ENCODE data around the gene OGT.

Gene OGT

DNA sequence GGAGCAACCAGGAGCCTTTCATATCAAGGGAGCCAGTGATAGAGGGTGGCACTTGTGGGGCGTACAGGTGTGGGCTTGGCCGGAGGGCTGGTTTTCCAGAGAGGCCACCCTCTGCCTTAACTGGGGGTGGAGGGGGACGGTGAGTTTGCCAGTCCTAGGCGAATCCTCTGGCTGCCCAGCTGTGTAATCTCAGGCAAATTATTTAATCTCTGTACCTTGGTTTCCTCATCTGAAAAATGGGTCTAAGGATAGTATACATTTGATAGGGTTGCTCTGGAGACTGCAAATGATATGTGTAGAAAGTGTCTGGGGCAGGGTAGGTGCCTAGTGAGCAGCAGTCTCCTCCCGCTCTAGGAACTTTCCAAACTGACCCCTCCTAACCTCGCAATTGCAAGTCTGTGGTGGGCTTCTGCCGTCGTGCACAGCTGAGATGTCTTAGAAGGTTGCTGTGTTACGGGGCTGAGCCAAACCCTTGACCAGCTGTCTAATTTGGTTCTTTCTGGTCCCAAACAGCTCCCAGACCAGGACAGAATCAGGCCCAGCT, 89.2 kb downstream of the OGT start:
- H3K4me3 ChIP-seq (ENCODE audit: low read depth, low read length), result no peak overlapping the region
- TF ChIP-seq MYC (IDR thresholded peaks at IDR 0.05; ENCODE audit: low read depth, low read length), result no peak
- no peak for DNase-seq (ENCODE audit: low read depth)

- H3K4me3 ChIP-seq (ENCODE audit: low read depth, low read length), result no peak overlapping the region
- peak; percentile 78 for DNase-seq (ENCODE audit: low read depth)
- TF ChIP-seq, protein P1, sequence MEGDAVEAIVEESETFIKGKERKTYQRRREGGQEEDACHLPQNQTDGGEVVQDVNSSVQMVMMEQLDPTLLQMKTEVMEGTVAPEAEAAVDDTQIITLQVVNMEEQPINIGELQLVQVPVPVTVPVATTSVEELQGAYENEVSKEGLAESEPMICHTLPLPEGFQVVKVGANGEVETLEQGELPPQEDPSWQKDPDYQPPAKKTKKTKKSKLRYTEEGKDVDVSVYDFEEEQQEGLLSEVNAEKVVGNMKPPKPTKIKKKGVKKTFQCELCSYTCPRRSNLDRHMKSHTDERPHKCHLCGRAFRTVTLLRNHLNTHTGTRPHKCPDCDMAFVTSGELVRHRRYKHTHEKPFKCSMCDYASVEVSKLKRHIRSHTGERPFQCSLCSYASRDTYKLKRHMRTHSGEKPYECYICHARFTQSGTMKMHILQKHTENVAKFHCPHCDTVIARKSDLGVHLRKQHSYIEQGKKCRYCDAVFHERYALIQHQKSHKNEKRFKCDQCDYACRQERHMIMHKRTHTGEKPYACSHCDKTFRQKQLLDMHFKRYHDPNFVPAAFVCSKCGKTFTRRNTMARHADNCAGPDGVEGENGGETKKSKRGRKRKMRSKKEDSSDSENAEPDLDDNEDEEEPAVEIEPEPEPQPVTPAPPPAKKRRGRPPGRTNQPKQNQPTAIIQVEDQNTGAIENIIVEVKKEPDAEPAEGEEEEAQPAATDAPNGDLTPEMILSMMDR (IDR thresholded peaks at IDR 0.05; ENCODE audit: low read depth, low read length), result peak; percentile 8
- TF ChIP-seq MYC (IDR thresholded peaks at IDR 0.05; ENCODE audit: low read depth, low read length), result no peak
- TF ChIP-seq POLR2A (IDR thresholded peaks at IDR 0.05; ENCODE audit: extremely low read depth, insufficient read length), result no peak
- TF ChIP-seq MAX (IDR thresholded peaks at IDR 0.05; ENCODE audit: low read depth, low read length), result no peak
Observed at GRCh38 chrX:71622576-71623450, 89.9 kb downstream of the OGT start.

GRCh38 chrX:71623714-71624113, 90.8 kb downstream of the OGT start:
- TF ChIP-seq, protein P1 (IDR thresholded peaks at IDR 0.05; ENCODE audit: low read depth, low read length), result no peak
- TF ChIP-seq MAX (IDR thresholded peaks at IDR 0.05; ENCODE audit: low read depth, low read length) (no peak), POLR2A (IDR thresholded peaks at IDR 0.05; ENCODE audit: extremely low read depth, insufficient read length) (no peak), MYC (IDR thresholded peaks at IDR 0.05; ENCODE audit: low read depth, low read length) (no peak)
- peak; percentile 17 for DNase-seq (ENCODE audit: low read depth)
- no peak overlapping the region for H3K4me3 ChIP-seq (ENCODE audit: low read depth, low read length)

- TF ChIP-seq, protein P1 (IDR thresholded peaks at IDR 0.05; ENCODE audit: low read depth, low read length), result no peak
- no peak for TF ChIP-seq MAX (IDR thresholded peaks at IDR 0.05; ENCODE audit: low read depth, low read length)
- no peak for TF ChIP-seq POLR2A (IDR thresholded peaks at IDR 0.05; ENCODE audit: extremely low read depth, insufficient read length)
- no peak for TF ChIP-seq MYC (IDR thresholded peaks at IDR 0.05; ENCODE audit: low read depth, low read length)
- DNase-seq (ENCODE audit: low read depth), result no peak
- H3K4me3 ChIP-seq (ENCODE audit: low read depth, low read length), result no peak overlapping the region
Observed at GRCh38 chrX:71625471-71625870, 92.6 kb downstream of the OGT start.
